Measurements from ENCODE around the gene TRIM9.

GRCh38 chr14:51071857-51072256 is 23.0 kb downstream of the TRIM9 start:
- TF ChIP-seq CTCF (conservative IDR thresholded peaks at IDR 0.05; ENCODE audit: low read depth, low read length) = no peak
- no peak for TF ChIP-seq EZH2phosphoT487 (IDR thresholded peaks at IDR 0.05; ENCODE audit: borderline replicate concordance, low read length)
- no peak for TF ChIP-seq EZH2 (IDR thresholded peaks at IDR 0.05; ENCODE audit: low read length, unreplicated experiment)
